Measurements from ENCODE around the gene SPTLC1.
"Not testable (repeated sequence)": the region's sequence is repeated elsewhere in the genome, so short reads cannot be mapped to it uniquely, and the experiment has no call there.

GRCh38 chr9:92105446-92106225 lies 9.6 kb downstream of the SPTLC1 start:
- not testable (repeated sequence) for TF ChIP-seq POLR2A (IDR thresholded peaks at IDR 0.05); EP300 (IDR thresholded peaks at IDR 0.05; ENCODE audit: low read depth); CTCF (IDR thresholded peaks at IDR 0.05); POLR2AphosphoS5 (IDR thresholded peaks at IDR 0.05)
